ENCODE results near the gene MITD1.
"Not testable (repeated sequence)": the region's sequence is repeated elsewhere in the genome, so short reads cannot be mapped to it uniquely, and the experiment has no call there.

The MITD1 gene

DNA sequence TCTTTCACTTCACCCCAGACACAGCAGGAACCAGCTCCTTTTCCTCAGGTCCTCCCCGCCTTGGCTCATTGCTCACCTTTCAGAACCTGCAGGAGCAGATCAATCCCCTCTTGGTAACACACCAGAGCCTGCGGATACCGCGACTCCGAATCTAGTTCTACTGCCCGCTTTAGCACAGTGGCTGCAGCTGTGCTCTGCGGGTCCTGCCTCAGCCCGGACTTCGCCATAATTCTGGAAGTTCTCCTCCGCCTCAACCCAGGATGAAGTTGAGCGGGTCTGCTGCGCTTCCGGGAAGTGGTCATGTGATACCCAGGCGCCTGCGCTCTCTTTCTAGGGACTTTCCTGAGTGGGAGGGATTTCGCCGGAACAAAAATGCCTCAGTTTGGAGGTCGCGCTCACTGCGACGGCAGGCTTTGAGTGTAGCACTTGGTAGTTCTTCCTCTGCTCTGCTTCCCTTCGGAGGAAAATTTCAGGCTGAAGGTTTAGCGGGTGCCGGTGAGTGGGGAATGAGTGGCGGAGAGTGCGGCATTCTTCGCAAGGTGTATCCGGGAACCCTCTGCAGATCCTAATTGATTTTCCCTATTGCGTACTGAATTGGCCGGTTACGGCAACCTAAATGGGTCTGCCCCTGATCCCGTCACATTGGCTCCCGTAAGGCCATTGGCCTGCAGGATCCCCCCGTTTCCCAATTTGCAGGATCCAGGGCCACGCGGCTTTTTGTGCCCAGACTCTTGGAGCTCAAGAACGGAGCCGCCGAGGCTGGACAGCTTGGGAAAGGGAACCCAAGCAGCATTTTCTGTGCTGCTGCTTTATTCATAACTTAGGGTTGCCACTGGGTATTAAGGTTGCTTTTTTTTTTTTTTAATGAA, at the start of gene MITD1, which contains the start of gene MRPL30:
TSS of gene MITD1 (minus strand) at position 304 of the 869 bp plus-strand sequence. CDS start at position 227, 77 bp downstream.
TSS of gene MRPL30 (plus strand) at position 430 of the 869 bp plus-strand sequence. CDS start 5,020 bp downstream, outside the sequence.
- peak; percentile 82 to 83 for DNase-seq

DNA sequence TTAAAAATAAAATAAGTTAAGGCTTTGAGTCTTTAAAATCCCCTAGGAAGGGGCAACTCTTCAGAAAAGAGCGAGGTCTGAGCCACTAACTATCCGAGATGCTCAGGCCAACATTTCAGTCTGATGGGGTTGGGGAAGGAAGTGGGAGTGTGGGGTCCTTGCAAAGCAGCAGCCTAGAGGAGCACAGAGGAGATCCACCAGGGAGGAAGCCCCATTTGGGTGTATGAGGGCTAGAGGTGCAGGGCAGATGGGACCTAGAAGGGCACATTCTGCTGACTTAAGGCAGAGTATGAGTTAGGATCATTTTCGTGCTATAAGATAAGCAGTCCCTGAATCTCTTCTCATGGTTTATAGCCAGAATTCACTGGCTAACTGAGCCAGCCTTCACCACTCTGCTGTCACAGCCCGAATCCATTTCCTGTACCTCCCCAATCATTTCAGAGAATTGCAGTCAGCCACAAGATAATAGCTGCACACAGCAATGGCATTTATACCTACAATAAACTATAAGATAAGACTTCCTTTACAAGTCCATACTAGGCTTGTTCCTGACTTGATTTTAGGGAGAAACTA, 37.2 kb upstream of the MITD1 start:
- no peak for DNase-seq

DNA sequence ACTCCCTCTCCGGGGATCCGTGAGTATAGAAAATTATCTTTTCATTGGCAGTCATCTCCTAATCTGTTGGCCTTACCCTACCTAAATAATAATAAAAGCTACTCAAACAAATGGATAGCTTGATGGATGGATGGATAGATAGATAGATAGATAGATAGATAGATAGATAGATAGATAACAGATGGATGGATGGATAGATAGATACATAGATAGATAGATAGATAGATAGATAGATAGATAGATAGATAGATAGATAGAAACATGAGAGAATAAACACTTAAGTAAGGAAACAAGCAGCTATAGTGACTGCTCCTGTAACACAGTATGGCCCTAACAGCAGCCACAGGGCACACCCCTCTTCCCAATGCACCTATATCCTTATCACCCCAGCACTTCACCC, 35.2 kb upstream of the MITD1 start:
- no peak for DNase-seq

DNA sequence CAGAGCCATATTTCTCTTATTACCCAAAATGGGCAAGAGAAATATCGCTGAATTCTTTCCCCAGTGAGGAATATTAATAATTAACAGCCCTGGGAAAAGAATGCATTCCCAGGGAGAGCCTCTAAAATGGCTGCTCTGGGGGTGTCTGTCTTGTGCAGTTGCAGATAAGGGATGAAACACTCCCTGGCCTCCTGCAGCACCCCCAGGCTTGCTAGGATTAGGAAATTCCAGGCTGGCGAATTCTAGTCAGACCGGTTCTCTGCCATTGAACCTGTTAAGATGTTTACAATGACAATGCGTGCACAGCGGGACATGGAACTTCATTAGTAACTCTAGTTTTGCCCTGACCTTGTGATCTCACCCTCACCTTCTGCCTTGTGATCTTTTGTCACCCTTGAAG, 24.6 kb upstream of the MITD1 start:
- DNase-seq: no peak

DNA sequence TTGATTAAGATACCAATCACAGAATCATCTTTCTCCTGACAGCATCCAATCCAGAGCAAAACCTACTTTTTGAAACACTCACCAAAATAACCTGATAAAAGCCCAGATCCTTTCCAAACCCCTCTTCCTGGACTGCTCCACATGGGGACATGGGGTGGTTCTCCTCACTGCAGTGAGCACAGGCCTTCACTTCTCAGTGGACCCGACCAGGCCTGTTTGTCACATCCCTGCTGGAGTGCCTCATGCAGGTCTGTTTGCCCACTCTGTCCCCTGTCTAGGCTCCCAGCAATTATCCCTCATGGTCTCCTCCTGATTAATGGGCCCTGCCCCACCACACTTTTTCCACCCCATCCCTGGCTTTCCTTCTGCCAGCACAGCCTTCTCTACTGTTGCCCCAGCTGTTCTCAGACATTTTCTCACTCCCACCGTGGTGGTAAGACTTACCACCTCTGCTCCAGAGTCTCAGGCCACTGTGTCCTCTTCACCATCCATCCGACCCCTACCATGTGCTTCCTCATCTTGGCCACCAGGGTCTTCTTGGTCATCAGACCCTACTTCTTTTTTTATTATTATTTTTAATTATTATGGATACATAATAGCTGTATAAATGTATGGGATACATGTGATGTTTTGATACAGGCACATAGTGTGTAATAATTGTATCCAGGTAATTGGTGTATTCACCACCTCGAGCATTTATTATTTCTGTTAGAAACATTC, 21.3 kb upstream of the MITD1 start:
- no peak for DNase-seq

DNA sequence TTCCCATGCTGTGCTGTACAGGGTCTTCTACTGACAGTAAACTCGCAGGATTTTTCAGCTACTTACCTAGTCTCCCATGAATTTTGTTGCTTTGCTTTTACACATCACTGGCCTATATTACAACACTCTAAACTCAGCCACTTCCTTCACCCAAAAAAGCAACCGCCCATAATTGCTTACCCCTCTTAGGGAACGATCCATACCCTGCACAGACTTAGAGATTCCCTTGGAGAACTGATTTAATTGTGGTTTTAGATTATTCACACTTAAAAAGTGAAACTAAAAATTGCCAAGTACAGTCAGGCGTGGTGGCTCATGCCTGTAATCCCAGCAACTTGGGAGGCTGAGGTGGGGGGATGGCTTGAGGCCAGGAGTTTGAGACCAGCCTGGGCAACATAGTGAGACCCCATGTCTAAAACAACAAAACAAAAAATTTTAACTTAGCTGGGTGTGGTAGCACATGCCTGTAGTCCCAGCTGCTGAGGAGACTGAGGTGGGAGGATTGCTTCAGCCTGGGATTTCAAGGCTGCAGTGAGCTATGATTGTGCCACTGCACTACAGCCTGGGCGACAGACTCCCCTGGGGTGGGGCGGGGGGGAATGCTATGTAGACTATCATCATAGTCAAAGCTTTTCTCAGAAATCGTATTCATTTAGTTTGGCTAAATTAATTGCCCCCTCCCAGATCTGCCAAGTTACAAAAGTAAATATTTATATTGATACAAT, 19.4 kb upstream of the MITD1 start:
- no peak for DNase-seq

DNA sequence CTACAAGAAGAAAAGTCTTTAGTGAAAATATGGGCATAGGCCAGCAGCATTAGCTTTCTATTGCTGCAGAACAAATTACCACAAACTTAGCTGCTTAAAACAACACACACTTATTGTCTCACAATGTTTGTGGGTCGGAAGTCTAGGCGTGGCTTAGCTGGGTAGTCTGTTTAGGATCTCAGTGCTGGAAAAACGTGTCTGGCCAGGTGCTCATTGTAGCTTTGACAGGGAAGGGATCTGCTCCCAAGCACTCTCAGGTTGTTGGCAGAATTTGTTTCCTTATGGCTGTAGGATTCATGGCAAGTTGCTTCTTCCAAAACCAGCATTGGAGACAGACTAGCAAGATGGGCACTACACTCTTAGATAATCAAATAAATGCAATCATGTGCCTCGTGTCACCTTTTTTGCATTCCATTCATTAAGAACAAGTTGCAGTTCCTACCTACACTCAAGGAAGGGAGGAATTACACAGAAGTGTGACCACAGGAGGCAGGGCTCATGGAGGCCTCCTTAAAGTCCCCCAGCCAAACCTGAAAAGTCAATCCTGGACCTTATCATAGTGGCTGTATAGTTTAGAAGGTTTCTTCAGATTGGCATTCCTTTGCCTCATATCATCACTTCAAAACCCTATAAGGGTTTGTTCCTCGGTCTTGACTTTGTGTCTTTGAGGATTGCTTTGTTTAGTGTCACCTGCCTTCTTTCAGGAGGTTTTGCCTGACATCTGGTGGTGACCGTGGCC, 17.4 kb upstream of the MITD1 start:
- no peak for DNase-seq

DNA sequence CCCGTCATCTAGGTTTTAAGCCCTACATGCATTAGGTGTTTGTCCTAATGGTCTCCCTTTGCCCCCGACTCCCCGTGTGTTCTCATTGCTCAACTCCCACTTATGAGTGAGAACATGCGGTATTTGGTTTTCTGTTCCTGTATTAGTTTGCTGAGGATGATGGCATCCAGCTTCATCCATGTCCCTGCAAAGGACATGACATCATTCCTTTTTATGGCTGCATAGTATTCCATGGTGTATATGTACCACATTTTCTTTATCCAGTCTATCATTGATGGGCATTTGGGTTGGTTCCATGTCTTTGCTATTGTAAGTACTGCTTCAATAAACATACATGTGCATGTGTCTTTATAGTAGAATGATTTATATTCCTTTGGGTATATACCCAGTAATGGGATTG, 11.5 kb upstream of the MITD1 start:
- not testable (repeated sequence) for DNase-seq

DNA sequence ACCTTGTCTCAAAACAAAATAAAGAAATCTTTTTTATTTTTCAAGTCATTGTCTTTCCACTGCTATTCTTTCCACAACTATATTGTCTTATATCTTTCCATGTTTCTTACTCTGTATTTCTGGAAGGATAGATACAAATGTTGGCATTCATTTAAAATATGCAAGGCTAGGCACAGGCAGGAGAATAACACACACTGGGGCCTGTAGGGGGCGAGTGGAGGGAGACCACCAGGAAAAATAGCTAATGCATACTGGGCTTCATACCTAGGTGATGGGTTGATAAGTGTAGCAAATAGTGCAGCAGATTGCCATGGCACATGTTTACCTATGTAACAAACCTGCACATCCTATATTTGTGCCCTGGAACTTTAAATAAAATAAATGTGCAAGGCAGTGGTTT, 9.7 kb upstream of the MITD1 start:
- no peak for DNase-seq

DNA sequence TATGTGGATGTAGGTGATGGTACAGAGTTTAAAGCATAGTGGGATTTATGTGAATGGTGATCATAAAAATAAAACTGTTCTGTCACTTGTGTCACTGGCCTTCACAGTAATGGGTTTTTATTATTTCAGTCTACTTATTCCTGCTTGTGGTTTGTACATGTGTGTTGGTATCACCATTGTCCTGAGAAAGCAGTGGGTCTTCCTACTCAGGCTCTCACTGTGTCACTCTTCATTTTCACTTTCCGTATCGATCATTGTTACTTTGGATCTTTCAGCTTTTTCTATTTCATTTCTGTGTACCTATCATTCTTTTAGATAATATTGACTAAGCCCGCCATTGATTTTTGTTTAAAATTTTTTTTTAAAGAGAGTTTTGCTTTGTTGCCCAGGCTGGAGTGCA, 7.5 kb upstream of the MITD1 start:
- no peak for DNase-seq

DNA sequence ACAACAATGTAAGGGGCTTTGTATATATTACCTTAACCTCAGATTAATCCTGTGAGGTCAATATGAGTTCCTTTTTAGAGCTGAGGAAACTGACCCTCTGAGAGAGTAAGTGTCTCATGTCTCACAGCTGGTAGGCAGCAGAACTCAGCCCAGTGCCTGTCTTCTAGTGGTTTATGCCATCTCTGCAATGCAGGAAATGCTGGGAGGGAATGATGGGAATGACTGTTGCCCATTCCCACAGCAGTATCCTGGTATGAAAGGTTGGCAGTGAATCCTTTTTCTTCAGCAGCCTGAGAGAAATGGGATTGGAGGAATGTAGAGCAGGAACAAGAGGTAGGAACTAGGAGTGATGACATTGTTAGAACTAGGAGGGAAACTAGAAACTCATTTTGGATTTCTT, 6.2 kb upstream of the MITD1 start:
- no peak for DNase-seq

DNA sequence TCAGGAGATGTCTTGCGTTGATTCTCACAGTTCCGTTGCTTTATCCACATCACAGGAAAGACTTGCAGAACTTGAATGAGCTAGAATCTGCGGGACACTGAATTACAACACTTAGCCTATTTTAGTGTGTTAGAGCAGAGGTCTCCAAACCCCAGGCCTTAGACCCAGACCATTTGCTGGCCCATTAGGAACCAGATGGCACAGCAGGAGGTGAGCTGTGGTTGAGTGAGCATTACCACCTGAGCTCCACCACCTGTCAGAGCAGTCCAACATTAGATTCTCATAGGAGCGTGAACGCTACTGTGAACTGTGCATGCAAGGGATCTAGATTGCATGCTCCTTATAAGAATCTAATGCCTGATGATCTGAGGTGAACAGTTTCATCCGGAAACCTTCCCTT, 4.0 kb upstream of the MITD1 start:
- no peak for DNase-seq

DNA sequence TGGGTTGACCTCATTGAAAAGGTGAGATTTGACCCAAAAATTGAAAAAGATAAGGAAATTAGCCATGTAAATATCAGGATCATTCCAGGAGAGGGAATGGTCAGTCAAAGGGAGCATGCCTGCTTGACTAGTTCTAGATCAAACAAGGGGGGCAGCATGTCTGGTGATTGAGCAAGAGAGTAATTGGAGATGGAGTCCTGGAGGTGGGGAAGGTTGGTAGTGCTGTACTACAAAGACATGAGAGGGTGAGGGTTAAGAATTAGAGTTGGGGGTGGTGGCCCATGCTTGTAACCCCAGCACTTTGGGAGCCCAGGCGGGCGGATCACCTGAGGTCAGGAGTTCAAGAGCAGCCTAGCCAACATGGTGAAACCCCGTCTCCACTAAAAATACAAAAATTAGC, 2.2 kb upstream of the MITD1 start:
- no peak for DNase-seq

DNA sequence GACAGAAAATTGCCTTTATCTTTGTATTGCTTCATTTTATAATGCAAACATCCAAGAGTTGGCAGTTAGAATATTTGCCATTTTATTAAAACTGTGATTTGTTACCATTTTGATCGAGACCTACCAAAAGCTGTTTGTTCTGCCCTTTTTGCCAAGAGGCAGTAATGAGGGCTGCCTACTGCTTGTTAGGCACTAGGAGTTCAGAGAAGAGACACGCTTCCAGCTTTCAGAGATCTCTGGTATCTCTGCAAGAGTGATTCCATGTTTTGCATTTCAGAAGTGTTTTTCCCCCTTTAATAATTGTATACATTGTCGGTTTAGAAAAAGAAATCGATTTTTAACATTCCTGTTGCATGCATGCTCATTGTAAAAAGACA, 754 bp upstream of the MITD1 start:
- DNase-seq: no peak

DNA sequence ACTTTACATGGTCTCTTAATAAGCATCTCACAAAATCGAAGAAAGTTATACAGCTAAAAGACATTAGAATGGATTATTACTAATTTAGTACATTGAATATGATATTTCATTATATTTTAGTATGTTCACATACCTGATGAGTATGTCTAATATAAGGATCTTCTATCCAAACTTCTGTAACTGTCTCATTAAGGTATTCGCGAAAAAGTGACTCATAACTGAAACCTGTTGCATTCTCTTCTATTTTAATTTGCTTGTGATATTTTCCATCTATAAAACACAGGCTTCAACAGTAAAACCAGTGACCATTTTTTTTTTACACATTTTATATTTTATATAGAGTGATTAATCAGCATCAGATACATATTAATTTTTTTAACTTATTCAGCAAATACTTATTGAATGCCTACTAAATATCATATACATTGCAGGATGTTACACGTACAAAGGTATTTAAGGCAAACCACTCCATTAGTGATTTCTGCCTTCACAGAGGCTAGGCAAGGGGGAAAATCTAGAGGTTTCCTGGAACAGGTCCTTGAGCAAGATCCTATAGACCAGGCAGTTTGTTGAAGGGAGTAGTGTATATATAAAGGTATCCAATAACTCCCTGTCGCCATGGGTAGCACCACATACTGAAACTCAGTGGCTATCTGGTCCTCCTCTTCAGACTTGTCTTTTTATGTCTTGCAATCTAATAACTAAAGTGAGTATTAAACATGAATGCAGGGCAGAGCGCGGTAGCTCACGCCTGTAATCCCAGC, 9.3 kb downstream of the MITD1 start:
- DNase-seq: no peak

DNA sequence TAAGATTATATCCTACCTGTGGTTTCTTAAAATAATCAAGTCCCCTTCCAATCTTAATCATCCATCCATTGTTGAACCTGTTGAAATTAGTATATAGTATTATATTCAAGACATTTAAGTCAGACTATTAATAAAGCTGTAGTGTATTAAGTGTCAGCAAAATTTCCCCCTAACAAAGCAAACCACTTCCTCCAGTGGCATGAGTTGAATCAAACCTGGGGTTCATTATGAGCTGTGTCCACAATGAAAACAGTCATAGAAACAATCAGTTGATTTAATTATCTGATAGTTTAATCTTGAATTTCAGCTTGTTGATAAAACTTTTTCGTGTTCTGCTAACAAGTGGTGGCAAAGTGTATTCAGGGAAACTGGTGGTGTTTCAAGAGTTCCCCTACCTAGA, 11.3 kb downstream of the MITD1 start:
- no peak for DNase-seq

DNA sequence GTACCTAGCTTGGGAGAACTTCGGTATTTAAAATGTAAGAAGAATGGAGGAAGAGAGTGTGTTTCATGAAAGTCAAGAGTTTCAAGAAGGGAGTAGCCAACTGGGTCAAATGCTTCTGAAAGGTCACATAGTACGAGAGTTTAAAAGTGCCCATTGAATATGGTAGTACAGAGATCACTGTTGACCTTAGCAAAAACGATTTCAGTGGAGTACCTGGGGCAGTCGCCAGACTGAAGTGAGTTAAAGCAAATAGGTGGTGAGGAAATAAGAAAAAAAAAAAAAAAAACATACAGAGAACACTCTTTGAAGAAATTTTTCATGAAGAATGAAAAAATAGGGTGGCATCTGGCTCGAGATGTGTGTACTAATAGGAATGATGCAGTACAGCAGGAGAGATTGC, 14.6 kb downstream of the MITD1 start:
- no peak for DNase-seq

DNA sequence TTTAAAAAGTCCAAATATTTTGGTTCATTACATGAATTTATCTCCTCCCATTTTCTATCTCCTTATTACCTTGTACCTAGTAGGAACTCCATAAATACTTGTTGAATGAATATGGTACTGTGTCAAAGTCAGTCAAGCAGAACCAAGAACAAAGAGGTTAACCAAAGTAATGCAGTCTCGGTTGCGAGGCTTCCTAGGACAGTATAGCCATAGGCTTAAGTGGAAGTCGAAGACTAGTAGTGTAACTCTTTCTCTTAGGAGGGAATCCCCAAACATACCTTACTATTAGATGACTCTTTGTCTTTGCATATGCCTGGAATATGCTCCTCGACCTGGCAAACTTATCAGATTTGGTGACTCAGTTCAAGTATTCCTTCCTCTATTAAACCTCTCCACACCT, 21.3 kb downstream of the MITD1 start:
- no peak for DNase-seq

DNA sequence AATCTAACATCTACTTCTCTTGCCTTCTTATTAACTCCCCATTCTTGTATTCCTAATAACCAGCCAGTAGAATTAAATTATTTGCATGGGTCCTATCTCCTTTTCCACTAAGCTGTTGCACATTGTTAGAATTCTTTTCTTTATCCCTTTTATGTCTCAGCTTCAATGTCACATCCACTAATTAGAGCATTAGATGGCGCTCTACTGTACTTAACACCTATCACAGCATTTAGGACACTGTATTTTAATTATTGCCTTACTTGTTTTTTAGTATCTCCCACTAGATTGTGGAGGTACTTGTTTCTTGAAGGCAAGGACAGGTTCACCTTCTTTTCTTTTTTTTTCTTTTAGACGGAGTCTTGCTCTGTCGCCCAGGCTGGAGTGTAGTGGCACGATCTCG, 22.3 kb downstream of the MITD1 start:
- no peak for DNase-seq

DNA sequence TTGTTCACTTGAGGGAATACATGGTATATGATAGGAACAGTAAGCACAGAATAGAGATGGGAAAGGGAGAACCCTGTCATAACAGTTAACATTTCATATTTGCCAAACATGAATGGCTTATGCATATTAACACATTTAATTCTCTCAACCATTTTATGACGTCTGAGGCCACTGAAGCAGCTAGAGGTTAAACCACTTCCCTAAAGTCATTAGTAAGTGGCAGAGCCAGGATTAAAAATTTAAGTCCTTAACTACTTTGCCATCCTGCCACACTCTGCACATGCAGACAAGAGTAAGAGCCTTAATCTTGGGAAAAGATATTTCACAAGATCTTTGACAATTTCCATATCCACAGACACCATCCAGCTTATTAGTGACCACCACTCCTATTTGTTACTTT, 24.0 kb downstream of the MITD1 start:
- no peak for DNase-seq

DNA sequence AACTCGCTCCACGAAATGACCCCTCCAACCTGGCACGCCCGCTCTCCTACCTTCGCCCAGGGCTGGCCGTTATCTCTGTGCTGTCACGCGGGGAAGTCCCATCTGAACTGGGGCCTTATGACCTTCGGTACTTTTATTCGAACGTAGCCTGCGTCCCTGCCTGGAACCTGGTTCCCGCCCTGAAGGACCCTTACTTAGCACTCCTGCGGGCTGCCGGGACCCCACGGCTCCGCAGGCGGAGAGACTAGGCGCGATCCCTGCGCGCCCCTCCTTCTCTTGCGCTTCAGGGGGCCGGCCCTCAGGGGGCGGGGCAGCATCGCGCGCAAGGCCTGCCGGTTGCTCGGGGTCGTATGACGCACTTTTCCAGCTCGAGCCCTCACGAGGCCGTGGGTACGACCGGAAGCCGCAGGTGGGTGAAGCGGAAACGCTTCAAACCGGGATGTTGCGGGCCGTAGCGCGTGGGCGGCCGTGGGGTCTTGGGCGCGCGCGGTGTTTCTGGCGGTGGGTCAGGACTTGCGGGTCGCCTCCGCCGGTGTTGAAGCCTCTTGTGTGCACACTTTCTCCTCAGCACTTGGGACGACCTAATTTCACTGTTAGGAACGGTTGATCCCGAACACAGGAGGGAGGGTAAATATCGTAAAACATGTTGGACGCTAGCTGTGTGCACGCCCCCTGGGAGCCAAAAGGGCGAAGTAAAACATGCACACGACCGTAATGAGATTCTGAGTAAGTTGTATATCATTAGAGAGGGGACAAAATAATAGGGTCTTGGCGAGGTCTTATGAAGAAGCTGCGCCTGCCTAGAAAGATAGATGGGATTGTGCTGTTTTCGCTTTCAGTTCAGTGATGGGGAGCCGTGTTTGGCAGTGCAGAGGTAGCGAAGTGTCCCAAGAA, 26.0 kb downstream of the MITD1 start, which contains the start of the genes LIPT1 and TSGA10:
TSS of gene LIPT1 (plus strand) at position 325 of the 894 bp plus-strand sequence. CDS start 6,991 bp downstream, outside the sequence.
TSS of gene TSGA10 (minus strand) at position 300 of the 894 bp plus-strand sequence. CDS start 45,503 bp downstream, outside the sequence.
- DNase-seq: peak; percentile 85 to 89

Measured in stimulated activated CD4-positive, alpha-beta T cell treated with anti-CD3 and anti-CD28 coated beads, Interleukin-2, amount 100 ng/mL, for 48 hours (primary cell).